Activated CD8-positive, alpha-beta T cell treated with anti-CD3 and anti-CD28 coated beads, Interleukin-2, amount 10 ng/mL, durations not matched to agents 7 days and 5 days (primary cell): ENCODE results near the gene RELB. TPM values are rescaled to one million over a fixed set of nuclear protein-coding genes. Genes with fewer than 3 reads are reported as not detected.

ENCODE experiments used
- ATAC-seq: fragments of 150-1000 bp; cut with Tn5 transposase; one replicate; pipeline ENCODE4 v1.10.0; 2021; ENCODE audit warnings: moderate library complexity
- CTCF ChIA-PET: fragments of 350-600 bp; sonication (Branson Sonifier 250); formaldehyde crosslinking; loops from one replicate; lab custom pipeline; 2021; ENCODE audit warnings: antibody characterized with exemption; lab: Charles Lee
- POLR2A ChIA-PET: fragments of 350-600 bp; sonication (Branson Sonifier 250); formaldehyde crosslinking; loops from one replicate; lab custom pipeline; 2021; ENCODE audit warnings: antibody characterized with exemption; lab: Charles Lee
- DNase-seq: peaks from one replicate; pipeline ENCODE4 v3.0.0-alpha.2; 2020
- H3K27ac Mint-ChIP-seq: one replicate; pipeline ENCODE4 v1.8.0; 2021; ENCODE audit warnings: mild to moderate bottlenecking, mixed read lengths
- H3K27me3 Mint-ChIP-seq: one replicate; pipeline ENCODE4 v1.8.0; 2021; ENCODE audit warnings: low read depth, mixed read lengths
- H3K36me3 Mint-ChIP-seq: one replicate; pipeline ENCODE4 v1.8.0; 2021; ENCODE audit warnings: low read depth, mixed read lengths
- H3K4me1 Mint-ChIP-seq: one replicate; pipeline ENCODE4 v1.8.0; 2021; ENCODE audit warnings: low read depth, mixed read lengths
- H3K4me3 Mint-ChIP-seq: one replicate; pipeline ENCODE4 v1.8.0; 2021; ENCODE audit warnings: mild to moderate bottlenecking, mixed read lengths
- H3K9me3 Mint-ChIP-seq: one replicate; pipeline ENCODE4 v1.8.0; 2022; ENCODE audit warnings: mixed read lengths; ENCODE audit not compliant: insufficient read depth
- total RNA-seq, 2 experiments: library from RNA; stranded (reverse); gene quantifications; one replicate each; pipeline ENCODE4 v1.2.3, GENCODE V29; 2021

The RELB gene
- total RNA-seq, 2 experiments from 2014 or later = 8.7 to 10.2 TPM

DNA sequence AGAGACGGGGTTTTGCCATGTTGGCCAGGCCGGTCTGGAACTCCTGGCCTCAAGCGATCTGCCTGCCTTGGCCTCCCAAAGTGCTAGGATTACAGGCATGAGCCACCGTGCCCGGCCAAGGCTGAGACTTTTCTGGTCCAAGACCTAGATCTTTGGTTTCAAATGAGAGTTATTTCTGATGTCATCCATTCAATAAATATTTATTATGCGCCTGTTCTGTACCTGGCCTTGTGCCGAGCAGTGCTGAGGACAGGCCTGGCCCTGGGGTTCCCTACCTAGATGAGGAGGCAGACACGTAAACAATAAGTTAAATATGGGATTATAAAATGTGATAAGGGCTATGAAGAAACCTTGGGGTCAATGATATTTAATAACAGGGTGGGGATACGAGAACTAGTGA, 4.5 kb downstream of the RELB start:
- ChIA-PET POLR2A (no interaction called here), CTCF (no interaction called here)
- ATAC-seq (no peak), DNase-seq (no peak)
- H3K9me3 Mint-ChIP-seq = no peaks in the 10 kb centered on the region
- peaks cover 3% of the 10 kb centered on the region for H3K36me3 Mint-ChIP-seq
- H3K27ac Mint-ChIP-seq = peak overlapping the region; percentile 3
- peaks cover 15% of the 10 kb centered on the region for H3K4me1 Mint-ChIP-seq
- no peaks in the 10 kb centered on the region for H3K27me3 Mint-ChIP-seq
- no peak overlapping the region for H3K4me3 Mint-ChIP-seq

DNA sequence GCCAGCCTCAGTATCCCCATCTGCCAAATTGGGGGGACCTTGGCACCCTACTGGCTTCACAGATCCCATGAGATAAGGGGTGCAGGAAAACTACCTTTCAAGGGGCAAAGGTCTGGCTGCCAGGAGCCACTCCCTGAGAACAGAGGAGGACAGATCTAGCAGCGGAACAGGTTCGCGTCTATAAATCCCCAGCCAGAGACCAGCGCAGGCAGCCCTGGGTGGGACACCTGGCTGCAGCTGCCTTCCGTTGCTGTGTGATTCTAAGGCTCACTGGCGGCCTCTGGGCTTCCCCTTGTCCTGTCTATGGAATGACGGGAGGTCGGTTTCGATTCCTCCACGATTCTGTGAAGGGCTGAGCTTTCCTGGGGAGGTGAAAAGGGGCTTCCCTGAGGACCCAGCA, 7.3 kb downstream of the RELB start:
- Mint-ChIP-seq H3K36me3 (peaks cover 6% of the 10 kb centered on the region), H3K4me1 (peaks cover 2% of the 10 kb centered on the region), H3K27ac (no peak overlapping the region), H3K9me3 (no peaks in the 10 kb centered on the region), H3K4me3 (no peak overlapping the region), H3K27me3 (no peaks in the 10 kb centered on the region)
- no peak for DNase-seq
- ChIA-PET CTCF (no interaction called here), POLR2A (no interaction called here)
- no peak for ATAC-seq

DNA sequence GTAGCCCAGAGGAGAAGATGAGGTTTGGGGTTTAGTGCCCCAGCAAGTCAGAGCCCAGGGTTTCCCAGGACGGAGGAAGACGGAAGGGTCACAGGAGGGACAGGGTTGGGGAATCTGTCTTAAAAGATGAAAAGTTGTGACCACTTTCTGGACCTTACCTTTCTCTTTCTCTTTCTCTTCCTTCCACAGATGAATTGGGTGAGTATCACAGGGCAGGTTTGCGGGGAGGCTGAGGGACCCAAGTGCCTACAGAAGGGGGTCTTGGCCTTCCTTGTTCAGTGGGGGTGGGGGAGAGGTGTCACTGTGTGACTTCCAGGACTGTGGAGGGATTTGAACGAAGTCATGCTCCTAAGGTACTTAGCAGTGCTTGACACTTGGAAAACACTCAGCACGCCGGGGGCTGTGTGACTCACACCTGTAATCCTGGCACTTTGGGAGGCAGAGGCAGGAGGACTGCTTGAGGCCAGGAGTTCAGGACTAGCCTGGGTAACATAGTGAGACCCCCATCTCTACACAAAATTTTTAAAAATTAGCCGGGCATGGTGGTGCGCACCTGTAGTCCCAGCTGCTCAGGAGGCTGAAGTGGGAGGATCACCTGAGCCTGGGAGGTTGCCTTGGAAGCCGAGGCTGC, 8.5 kb downstream of the RELB start:
- peak overlapping the region; percentile 24 for H3K27ac Mint-ChIP-seq
- POLR2A ChIA-PET = interaction anchor here (1.2 kb wide), 1 partner anchor 12 kb away, joined by 3 read pairs; no protein-coding TSS in a partner anchor

DNA sequence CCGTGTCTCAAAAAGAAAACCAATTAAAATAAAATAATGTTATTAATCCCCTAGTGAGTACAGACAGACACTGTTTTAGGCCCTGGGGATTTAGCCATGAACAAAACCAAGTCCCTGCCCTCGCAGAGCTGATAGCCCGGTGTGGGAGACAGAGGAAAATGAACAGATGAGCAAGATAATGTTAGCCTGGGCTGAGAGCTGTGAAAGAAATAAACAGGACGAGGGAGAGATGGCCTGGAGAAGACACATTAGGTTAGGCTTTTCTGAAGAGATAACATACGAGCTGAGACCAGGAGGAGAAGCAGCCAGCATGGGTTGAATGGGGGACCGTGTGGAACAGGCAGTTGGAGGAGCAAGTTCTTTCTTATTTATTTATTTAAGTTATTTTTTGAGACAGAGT, 9.0 kb downstream of the RELB start:
- POLR2A ChIA-PET = interaction anchor here (1.2 kb wide), 1 partner anchor 11 kb away, joined by 3 read pairs; no protein-coding TSS in a partner anchor
- Mint-ChIP-seq H3K27ac (no peak overlapping the region), H3K36me3 (peaks cover 6% of the 10 kb centered on the region), H3K4me1 (peaks cover 2% of the 10 kb centered on the region), H3K9me3 (no peaks in the 10 kb centered on the region), H3K27me3 (no peaks in the 10 kb centered on the region), H3K4me3 (no peak overlapping the region)
- CTCF ChIA-PET = interaction anchor here (0.7 to 0.9 kb wide), 2 partner anchors 44 to 49 kb away, joined by 3 to 4 read pairs; no protein-coding TSS in a partner anchor
- ATAC-seq (no peak), DNase-seq (no peak)

More for the DNA sequence above, 8.5 kb downstream of the RELB start:
- peaks cover 6% of the 10 kb centered on the region for H3K36me3 Mint-ChIP-seq
- H3K4me1 Mint-ChIP-seq = peaks cover 2% of the 10 kb centered on the region
- H3K9me3 Mint-ChIP-seq = no peaks in the 10 kb centered on the region
- no peak for ATAC-seq
- CTCF ChIA-PET = interaction anchor here (0.7 to 0.9 kb wide), 2 partner anchors 44 to 50 kb away, joined by 3 to 4 read pairs; no protein-coding TSS in a partner anchor
- H3K27me3 Mint-ChIP-seq = no peaks in the 10 kb centered on the region
- H3K4me3 Mint-ChIP-seq = no peak overlapping the region
- no peak for DNase-seq

DNA sequence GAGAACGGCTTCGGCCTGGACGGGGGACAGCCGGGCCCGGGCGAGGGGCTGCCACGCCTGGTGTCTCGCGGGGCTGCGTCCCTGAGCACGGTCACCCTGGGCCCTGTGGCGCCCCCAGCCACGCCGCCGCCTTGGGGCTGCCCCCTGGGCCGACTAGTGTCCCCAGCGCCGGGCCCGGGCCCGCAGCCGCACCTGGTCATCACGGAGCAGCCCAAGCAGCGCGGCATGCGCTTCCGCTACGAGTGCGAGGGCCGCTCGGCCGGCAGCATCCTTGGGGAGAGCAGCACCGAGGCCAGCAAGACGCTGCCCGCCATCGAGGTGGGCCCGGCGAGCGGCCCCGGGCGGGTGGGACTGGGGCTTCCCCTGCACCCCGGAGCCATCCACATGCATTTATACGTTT, 10.7 kb downstream of the RELB start:
- DNase-seq (no peak), ATAC-seq (no peak)
- Mint-ChIP-seq H3K4me3 (no peak overlapping the region), H3K36me3 (peaks cover 2% of the 10 kb centered on the region), H3K9me3 (no peaks in the 10 kb centered on the region), H3K4me1 (peaks cover 6% of the 10 kb centered on the region), H3K27ac (no peak overlapping the region), H3K27me3 (no peaks in the 10 kb centered on the region)
- ChIA-PET POLR2A (no interaction called here), CTCF (no interaction called here)

DNA sequence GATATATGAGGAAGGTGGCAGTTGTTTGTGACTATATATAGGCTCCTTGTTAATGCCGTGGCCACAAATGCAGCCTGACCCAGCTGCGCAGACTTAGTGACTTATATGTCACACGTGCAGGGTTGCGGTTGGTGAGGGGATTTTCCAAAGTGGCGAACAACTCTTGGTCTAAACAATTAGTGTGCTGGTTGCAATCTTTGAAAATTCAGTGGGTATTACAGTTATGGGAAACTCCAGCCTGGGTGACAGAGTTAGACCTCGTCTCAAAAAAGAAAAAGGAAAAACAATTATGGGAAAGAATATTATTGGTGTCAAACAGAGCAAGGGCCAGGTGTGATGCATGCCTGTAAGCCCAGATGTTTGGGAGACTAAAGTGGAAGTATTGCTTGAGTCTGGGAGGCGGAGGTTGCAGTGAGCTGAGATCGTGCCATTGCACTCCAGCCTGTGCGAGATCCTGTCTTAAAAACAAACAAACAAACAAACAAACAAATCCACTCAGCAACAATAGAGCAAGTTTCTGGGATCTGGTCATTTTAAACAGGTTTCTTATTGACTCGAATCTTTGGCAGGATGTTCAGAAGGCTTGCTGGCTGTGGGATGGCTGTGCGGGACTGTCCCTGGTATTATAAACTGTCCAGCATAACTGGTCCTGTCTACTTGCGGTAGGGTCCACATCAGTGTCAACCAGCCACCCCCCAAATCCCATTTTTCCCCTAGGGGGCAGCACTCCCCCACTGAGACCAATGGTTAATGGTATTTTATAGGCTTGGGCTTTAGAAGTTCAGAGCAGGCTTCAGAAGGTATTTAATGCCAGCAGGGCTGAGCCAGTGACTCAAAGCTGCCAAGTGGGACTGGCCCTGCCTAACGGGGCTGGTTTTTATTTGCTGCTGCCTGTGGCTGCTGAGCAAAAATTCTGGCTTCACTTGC, 15.4 kb downstream of the RELB start:
- Mint-ChIP-seq H3K27me3 (no peaks in the 10 kb centered on the region), H3K4me1 (peaks cover 8% of the 10 kb centered on the region), H3K9me3 (no peaks in the 10 kb centered on the region), H3K4me3 (peak overlapping the region; percentile 9), H3K36me3 (peaks cover 2% of the 10 kb centered on the region), H3K27ac (peak overlapping the region; percentile 51)
- CTCF ChIA-PET = interaction anchor here (0.7 to 1.8 kb wide), 7 partner anchors 10 to 75 kb away, joined by 3 to 13 read pairs (median 4); partner anchors contain the start of gene CLASRP
- DNase-seq (peak; percentile 82), ATAC-seq (peak; percentile 68)
- POLR2A ChIA-PET = interaction anchor here (0.6 to 1.0 kb wide), 3 partner anchors 15 to 29 kb away, joined by 3 read pairs; no protein-coding TSS in a partner anchor

DNA sequence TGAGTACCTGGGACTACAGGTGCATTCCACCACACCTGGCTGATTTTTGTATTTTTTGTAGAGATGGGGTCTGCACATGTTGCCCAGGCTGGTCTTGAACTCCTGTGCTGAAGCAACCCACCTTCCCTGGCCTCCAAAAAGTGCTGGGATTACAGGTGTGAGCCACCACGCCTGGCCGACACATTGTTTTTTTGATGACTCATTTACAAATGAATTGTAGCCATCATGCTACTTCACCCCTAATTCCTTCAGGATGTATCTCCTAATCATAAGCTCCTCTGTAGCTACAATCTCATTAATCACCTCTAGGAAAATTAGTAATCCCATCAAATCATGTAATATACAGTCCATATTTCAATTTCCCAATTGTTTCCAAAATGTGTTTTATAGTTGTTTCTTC, 17.9 kb downstream of the RELB start:
- no peak for DNase-seq
- Mint-ChIP-seq H3K27me3 (no peaks in the 10 kb centered on the region), H3K36me3 (no peaks in the 10 kb centered on the region), H3K4me1 (peaks cover 8% of the 10 kb centered on the region), H3K9me3 (no peaks in the 10 kb centered on the region), H3K27ac (no peak overlapping the region), H3K4me3 (no peak overlapping the region)
- CTCF ChIA-PET = no interaction called here
- no peak for ATAC-seq
- POLR2A ChIA-PET = no interaction called here

DNA sequence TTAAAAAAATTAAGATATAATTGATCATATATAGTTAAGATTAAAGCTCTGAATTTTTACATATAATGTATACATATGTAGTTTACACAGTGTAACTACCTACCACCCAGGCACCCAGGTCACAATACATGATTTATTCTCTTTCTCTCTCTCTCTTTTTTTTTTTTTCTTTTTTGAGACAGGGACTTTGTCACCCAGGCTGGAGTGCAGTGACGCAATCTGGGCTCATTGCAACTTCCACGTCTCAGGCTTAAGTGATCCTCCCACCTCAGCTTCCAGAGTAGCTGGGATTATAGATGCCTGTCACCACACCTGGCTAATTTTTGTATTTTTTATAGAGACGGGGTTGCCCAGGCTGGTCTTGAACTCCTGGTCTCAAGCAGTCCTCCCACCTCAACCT, 18.8 kb downstream of the RELB start:
- no peaks in the 10 kb centered on the region for H3K36me3 Mint-ChIP-seq
- no peak overlapping the region for H3K4me3 Mint-ChIP-seq
- CTCF ChIA-PET = no interaction called here
- no peaks in the 10 kb centered on the region for H3K9me3 Mint-ChIP-seq
- peaks cover 8% of the 10 kb centered on the region for H3K4me1 Mint-ChIP-seq
- H3K27ac Mint-ChIP-seq = no peak overlapping the region
- ATAC-seq (no peak), DNase-seq (no peak)
- POLR2A ChIA-PET = interaction anchor here (0.6 kb wide), 1 partner anchor 8 kb away, joined by 3 read pairs; no protein-coding TSS in a partner anchor
- no peaks in the 10 kb centered on the region for H3K27me3 Mint-ChIP-seq

DNA sequence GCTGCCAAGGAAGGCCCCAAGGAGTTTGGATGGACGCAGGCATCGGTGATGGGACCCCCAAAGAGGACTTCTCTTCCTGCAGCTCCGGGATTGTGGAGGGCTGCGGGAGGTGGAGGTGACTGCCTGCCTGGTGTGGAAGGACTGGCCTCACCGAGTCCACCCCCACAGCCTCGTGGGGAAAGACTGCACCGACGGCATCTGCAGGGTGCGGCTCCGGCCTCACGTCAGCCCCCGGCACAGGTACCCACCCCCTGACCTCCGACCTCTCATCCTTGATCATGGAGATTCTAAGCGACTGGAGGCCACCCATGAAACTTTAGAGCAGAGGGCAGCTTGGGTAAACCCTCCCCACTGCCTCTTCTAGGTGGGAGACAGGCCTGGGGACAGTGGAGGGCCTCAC, 20.7 kb downstream of the RELB start:
- Mint-ChIP-seq H3K27me3 (no peaks in the 10 kb centered on the region), H3K36me3 (no peaks in the 10 kb centered on the region), H3K4me1 (peaks cover 2% of the 10 kb centered on the region), H3K4me3 (no peak overlapping the region), H3K27ac (no peak overlapping the region), H3K9me3 (no peaks in the 10 kb centered on the region)
- DNase-seq = no peak
- ATAC-seq = no peak
- CTCF ChIA-PET = no interaction called here
- POLR2A ChIA-PET = interaction anchor here (0.6 kb wide), 1 partner anchor 11 kb away, joined by 3 read pairs; no protein-coding TSS in a partner anchor

DNA sequence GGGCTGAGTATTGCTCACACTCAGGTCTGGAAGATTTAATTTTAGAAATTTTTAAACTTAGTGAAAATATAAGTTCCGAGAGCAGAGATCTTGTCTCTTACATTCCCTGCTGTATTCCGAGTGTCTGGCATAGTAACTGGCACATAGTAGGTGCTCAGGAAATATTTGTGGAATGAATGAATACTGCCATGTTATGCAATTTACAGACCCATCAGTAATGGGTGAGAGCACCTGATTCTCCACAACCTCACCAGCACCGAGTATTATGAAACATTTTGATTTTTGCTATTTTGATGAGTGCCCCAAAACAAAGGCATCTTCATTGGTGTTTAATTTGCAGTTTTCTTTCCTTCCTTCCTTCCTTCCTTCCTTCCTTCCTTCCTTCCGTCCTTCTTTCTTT, 21.8 kb downstream of the RELB start:
- H3K4me3 Mint-ChIP-seq = no peak overlapping the region
- ChIA-PET POLR2A (interaction anchor here (0.6 kb wide), 1 partner anchor 120 kb away, joined by 4 read pairs; no protein-coding TSS in a partner anchor), CTCF (no interaction called here)
- H3K27ac Mint-ChIP-seq = no peak overlapping the region
- H3K27me3 Mint-ChIP-seq = no peaks in the 10 kb centered on the region
- no peaks in the 10 kb centered on the region for H3K36me3 Mint-ChIP-seq
- H3K9me3 Mint-ChIP-seq = no peaks in the 10 kb centered on the region
- H3K4me1 Mint-ChIP-seq = no peaks in the 10 kb centered on the region
- DNase-seq = no peak
- no peak for ATAC-seq

DNA sequence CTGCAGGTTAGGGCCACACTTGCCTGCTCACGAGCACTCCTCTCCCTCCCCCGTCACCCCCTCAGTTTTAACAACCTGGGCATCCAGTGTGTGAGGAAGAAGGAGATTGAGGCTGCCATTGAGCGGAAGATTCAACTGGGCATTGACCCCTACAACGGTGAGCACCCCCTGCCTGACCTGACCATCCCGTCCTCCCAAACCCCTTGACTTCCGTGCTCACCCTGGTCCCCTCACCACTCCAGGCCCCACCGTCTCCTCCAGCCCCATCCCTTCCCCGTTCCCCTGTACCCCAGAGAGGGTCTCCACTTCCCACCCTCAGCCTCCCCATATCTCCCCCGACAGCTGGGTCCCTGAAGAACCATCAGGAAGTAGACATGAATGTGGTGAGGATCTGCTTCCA, 24.0 kb downstream of the RELB start:
- Mint-ChIP-seq H3K27me3 (no peaks in the 10 kb centered on the region), H3K4me3 (no peak overlapping the region), H3K27ac (no peak overlapping the region), H3K9me3 (no peaks in the 10 kb centered on the region), H3K36me3 (peaks cover 2% of the 10 kb centered on the region), H3K4me1 (no peaks in the 10 kb centered on the region)
- CTCF ChIA-PET = no interaction called here
- POLR2A ChIA-PET = no interaction called here
- no peak for ATAC-seq
- DNase-seq = no peak
